A549 (cell line): ENCODE results near the gene ECHDC1. TPM values are rescaled to one million over a fixed set of nuclear protein-coding genes. Genes with fewer than 3 reads are reported as not detected.
A peak's percentile ranks its signal among the peaks of the same experiment; 100 is the strongest.

ENCODE experiments used
- ATAC-seq, 2 experiments: fragments of 200-7000 bp in 1 of 2; fragments of >200 bp in 1 of 2; cut with Nextera tagmentation in 1 of 2; cut with Tn5 transposase in 1 of 2; 3 replicates each; pipeline versions ENCODE4 v1.8.0 to v1.9.1; 2018 to 2020; ENCODE audit warnings: mild to moderate bottlenecking in 1 of 2, moderate library complexity in 1 of 2
- CTCF ChIA-PET: fragments of 300-600 bp; sonication (Branson Sonifier 250); formaldehyde crosslinking; extraction: SDS; loops from one replicate; lab custom pipeline; 2021; ENCODE audit warnings: antibody characterized with exemption, inconsistent platforms; lab: Yijun Ruan, JAX
- POLR2A ChIA-PET: fragments of 350-600 bp; formaldehyde crosslinking; extraction: SDS; loops from one replicate; lab custom pipeline; 2021; ENCODE audit warnings: antibody characterized with exemption, inconsistent platforms; lab: Yijun Ruan, JAX
- DNase-seq, 2 experiments: peaks; one replicate each; pipeline versions ENCODE4 v3.0.0 to v3.0.0-alpha.2; 2011 to 2016; ENCODE audit warnings: low read depth in 1 of 2, low spot score in 1 of 2
- FAIRE-seq: peaks from 2 replicates; lab custom pipeline; 2011; peaks lifted over from hg19 to GRCh38; lab: Jason Lieb, UNC
- H3K27ac ChIP-seq, 2 experiments: fragments of >200 bp; sonication (Bioruptor Twin); formaldehyde crosslinking; 3 replicates each; pipeline ENCODE4 v1.5.1; 2016 to 2017
- H3K4me1 ChIP-seq: fragments of >200 bp; sonication (Bioruptor Twin); formaldehyde crosslinking; 3 replicates; pipeline ENCODE4 v1.6.1; 2016
- H3K4me2 ChIP-seq: fragments of >200 bp; sonication (Bioruptor Twin); formaldehyde crosslinking; 3 replicates; pipeline ENCODE4 v1.6.1; 2016
- H3K4me3 ChIP-seq: fragments of >200 bp; sonication (Bioruptor Twin); formaldehyde crosslinking; 3 replicates; pipeline ENCODE4 v1.5.1; 2016
- H3K9me3 ChIP-seq: fragments of >200 bp; sonication (Bioruptor Twin); formaldehyde crosslinking; 3 replicates; pipeline ENCODE4 v1.6.1; 2016
- CBX2 ChIP-seq: fragments of 200-600 bp; sonication (generic); IDR thresholded peaks from 2 replicates; pipeline ENCODE4 v1.6.1; 2016; ENCODE audit warnings: low read depth, mild to moderate bottlenecking, borderline replicate concordance
- CHD2 ChIP-seq: fragments of 150-350 bp; IDR thresholded peaks from 2 replicates; pipeline ENCODE4 v1.6.1; 2014; ENCODE audit warnings: low read length; ENCODE audit not compliant: partially characterized antibody
- CHD4 ChIP-seq: fragments of 200-600 bp; sonication (generic); IDR thresholded peaks from 2 replicates; pipeline ENCODE4 v1.6.1; 2016; ENCODE audit warnings: antibody characterized with exemption, mild to moderate bottlenecking, borderline replicate concordance
- CTCF ChIP-seq: fragments of >200 bp; sonication (Bioruptor Twin); formaldehyde crosslinking; IDR thresholded peaks from 3 replicates; pipeline ENCODE4 v1.5.1; 2016
- EHMT2 ChIP-seq: fragments of 200-600 bp; sonication (generic); IDR thresholded peaks from 2 replicates; pipeline ENCODE4 v1.6.1; 2016; ENCODE audit warnings: antibody characterized with exemption, low read depth, mild to moderate bottlenecking, moderate library complexity
- ELK1 ChIP-seq: fragments of 150-350 bp; IDR thresholded peaks from 2 replicates; pipeline ENCODE4 v1.6.1; 2014; ENCODE audit warnings: low read depth, mild to moderate bottlenecking, low read length
- ESRRA ChIP-seq: fragments of 150-350 bp; IDR thresholded peaks from 2 replicates; pipeline ENCODE4 v1.6.1; 2014; ENCODE audit warnings: mild to moderate bottlenecking, low read length, borderline replicate concordance
- FOSB ChIP-seq: fragments of 250-450 bp; sonication (Bioruptor Pico); IDR thresholded peaks from 2 replicates; pipeline ENCODE4 v1.5.0; 2020; ENCODE audit warnings: mild to moderate bottlenecking, moderate library complexity
- FOSL2 ChIP-seq, 2 experiments: fragments of 450-650 bp in 1 of 2; fragments of >200 bp in 1 of 2; sonication (Bioruptor Twin) in 1 of 2; formaldehyde crosslinking; IDR thresholded peaks; 2 replicates each; pipeline versions ENCODE4 v1.5.0 to v1.6.1; 2016 to 2020; ENCODE audit warnings: mild to moderate bottlenecking in 1 of 2, moderate library complexity in 1 of 2
- FOXS1 ChIP-seq: fragments of 250-450 bp; sonication (Bioruptor Pico); IDR thresholded peaks from 2 replicates; pipeline ENCODE4 v1.5.0; 2020; ENCODE audit warnings: mild to moderate bottlenecking, moderate library complexity
- HEYL ChIP-seq: fragments of 250-450 bp; sonication (Bioruptor Pico); IDR thresholded peaks from 2 replicates; pipeline ENCODE4 v1.8.0; 2021; ENCODE audit warnings: mild to moderate bottlenecking, moderate library complexity
- HOXA7 ChIP-seq: fragments of 250-450 bp; sonication (Bioruptor Pico); IDR thresholded peaks from 2 replicates; pipeline ENCODE4 v1.5.0; 2020; ENCODE audit warnings: mild to moderate bottlenecking, moderate library complexity
- KDM1A ChIP-seq: fragments of 200-600 bp; sonication (generic); IDR thresholded peaks from 2 replicates; pipeline ENCODE4 v1.6.1; 2016; ENCODE audit warnings: low read depth, mild to moderate bottlenecking
- NR3C1 ChIP-seq: fragments of >200 bp; sonication (Bioruptor Twin); formaldehyde crosslinking; IDR thresholded peaks from 3 replicates; pipeline ENCODE4 v1.6.1; 2017
- PBX3 ChIP-seq: IDR thresholded peaks from 2 replicates; pipeline ENCODE4 v1.6.1; 2012
- PHF8 ChIP-seq: fragments of 200-600 bp; sonication (generic); IDR thresholded peaks from 2 replicates; pipeline ENCODE4 v1.6.1; 2016; ENCODE audit warnings: low read depth, mild to moderate bottlenecking, antibody characterized with exemption, moderate library complexity, borderline replicate concordance
- RAD21 ChIP-seq, 2 experiments: fragments of >200 bp in 1 of 2; sonication (Bioruptor Twin) in 1 of 2; formaldehyde crosslinking in 1 of 2; IDR thresholded peaks in 1 of 2; conservative IDR thresholded peaks in 1 of 2; 2 replicates in 1 of 2; 3 replicates in 1 of 2; pipeline ENCODE4 v1.6.1; 2012 to 2018; ENCODE audit warnings: inconsistent platforms in 1 of 2
- RARB ChIP-seq: fragments of 250-450 bp; sonication (Bioruptor Pico); IDR thresholded peaks from 2 replicates; pipeline ENCODE4 v1.8.0; 2021; ENCODE audit warnings: mild to moderate bottlenecking, moderate library complexity
- RCOR1 ChIP-seq: fragments of 150-350 bp; IDR thresholded peaks from 2 replicates; pipeline ENCODE4 v1.6.1; 2014; ENCODE audit warnings: antibody characterized with exemption, low read length, low read depth
- REST ChIP-seq: fragments of 200-600 bp; sonication (generic); IDR thresholded peaks from 2 replicates; pipeline ENCODE4 v1.6.1; 2016; ENCODE audit warnings: antibody characterized with exemption, mild to moderate bottlenecking, moderate library complexity
- USF2 ChIP-seq: fragments of 450-650 bp; IDR thresholded peaks from 2 replicates; pipeline ENCODE4 v1.6.1; 2014; ENCODE audit warnings: antibody characterized with exemption
- ZSCAN20 ChIP-seq: fragments of 250-450 bp; sonication (Bioruptor Pico); IDR thresholded peaks from 2 replicates; pipeline ENCODE4 v1.8.0; 2022; ENCODE audit warnings: mild to moderate bottlenecking, moderate library complexity
- WGBS: methylation state at CpG from one replicate; pipeline ENCODE4 v1.1.6; 2017; ENCODE audit errors: missing lambda C conversion rate; 5-methylcytosine and 5-hydroxymethylcytosine counted together
- polyA plus RNA-seq, 4 experiments: library from polyadenylated mRNA; depleted of rRNA in 3 of 4; stranded (reverse); fragments of >200 nt; fragmentation: RNase III in 1 of 4; extraction: RNeasy Plus Mini Kit Qiagen cat#74134 plus additional on column Dnase treatment in 1 of 4; gene quantifications; 2 replicates in 3 of 4; 3 replicates in 1 of 4; pipeline ENCODE4 v1.2.3, GENCODE V29; 2011 to 2017

The ECHDC1 gene
- polyA plus RNA-seq, 2 of the 4 experiments (the other 2 are of a cell fraction) = 53.4 to 64.3 TPM

GRCh38 chr6:127266178-127266891 is 77.1 kb downstream of the ECHDC1 start, which contains the start of gene RNF146 (continued):
- TF ChIP-seq NR3C1 = no peak
- peak; percentile 79 for TF ChIP-seq CTCF
- no peak for TF ChIP-seq ELK1

- TF ChIP-seq RARB (CRISPR knock-in tag) (no peak), PHF8 (no peak), RCOR1 (no peak), FOSB (CRISPR knock-in tag) (no peak), FOXS1 (CRISPR knock-in tag) (no peak), KDM1A (no peak), CHD4 (no peak), EHMT2 (no peak), NR3C1 (no peak), ESRRA (no peak), HOXA7 (CRISPR knock-in tag) (no peak), HEYL (CRISPR knock-in tag) (no peak)
- TF ChIP-seq, all 56 proteins: peak for 0
- no peak overlapping the region for H3K4me2 ChIP-seq
- FAIRE-seq (no peak), ATAC-seq (no peak), DNase-seq (no peak)
- H3K4me1 ChIP-seq = peaks cover 4% of the 10 kb centered on the region; the same call in 1 of the 3 replicates
- ChIA-PET POLR2A (no interaction called here), CTCF (no interaction called here)
- H3K4me3 ChIP-seq = no peak overlapping the region
- 57% methylated on average over 4 of the region's 4 CpGs for WGBS
- no peak overlapping the region for H3K27ac ChIP-seq
- no peaks in the 10 kb centered on the region for H3K9me3 ChIP-seq
These were observed 79.9 kb downstream of the ECHDC1 start for GRCh38 chr6:127263481-127263880.

- no peak overlapping the region for H3K27ac ChIP-seq
- 0 out of 3 replicates have a peak, but pooled peaks cover 4% of the 10 kb centered on the region for H3K4me1 ChIP-seq
- no peak for FAIRE-seq
- POLR2A ChIA-PET = no interaction called here
- TF ChIP-seq USF2 = no peak
- no peak for TF ChIP-seq HEYL (CRISPR knock-in tag)
- TF ChIP-seq PBX3 = no peak
- no peak for TF ChIP-seq PHF8
- no peak for TF ChIP-seq ZSCAN20
- TF ChIP-seq CTCF = no peak
- TF ChIP-seq FOSL2 (IDR thresholded peaks at IDR 0.05) = no peak
- TF ChIP-seq FOSL2 (CRISPR knock-in tag; IDR thresholded peaks at IDR 0.05) = no peak
- no peak for TF ChIP-seq RAD21 (conservative IDR thresholded peaks at IDR 0.05 in 1 of 2, IDR thresholded peaks at IDR 0.05 in 1 of 2)
- no peak for TF ChIP-seq REST
- TF ChIP-seq CBX2 = no peak
- no peak for TF ChIP-seq CHD2
- WGBS = 91% methylated on average over 1 of the region's 1 CpG
- H3K9me3 ChIP-seq = no peaks in the 10 kb centered on the region
- no peak overlapping the region for H3K4me2 ChIP-seq
- DNase-seq = no peak
- H3K4me3 ChIP-seq = no peak overlapping the region
- ATAC-seq = no peak
- CTCF ChIA-PET = interaction anchor here (0.6 kb wide), 1 partner anchor 34 kb away, joined by 3 read pairs; no protein-coding TSS in a partner anchor
These were observed 80.5 kb downstream of the ECHDC1 start for GRCh38 chr6:127262896-127263295.
